Measurements from ENCODE around the gene CHRNG. TPM values are rescaled to one million over a fixed set of nuclear protein-coding genes. Genes with fewer than 3 reads are reported as not detected.

CHRNG gene
- total and polyA plus RNA-seq, 2 experiments from 2014 or later = not detected

GRCh38 chr2:232502511-232502910 lies 37.0 kb upstream of the CHRNG start:
- no peak overlapping the region for H3K4me3 ChIP-seq
- H3K4me1 ChIP-seq (ENCODE audit: insufficient read depth) = peaks cover 18% of the 10 kb centered on the region
- no peak for DNase-seq (ENCODE audit: low spot score)
- TF ChIP-seq EZH2phosphoT487 (IDR thresholded peaks at IDR 0.05; ENCODE audit: low read depth, severe bottlenecking, unreplicated experiment) (no peak), CTCF (IDR thresholded peaks at IDR 0.05; ENCODE audit: poor library complexity) (no peak), EZH2 (IDR thresholded peaks at IDR 0.05; ENCODE audit: borderline replicate concordance) (no peak)
- no peaks in the 10 kb centered on the region for H3K36me3 ChIP-seq (replicated peaks; ENCODE audit: insufficient read depth, low read depth)
- no peaks in the 10 kb centered on the region for H3K9me3 ChIP-seq (ENCODE audit: low read depth)
- no peak overlapping the region for H2AFZ ChIP-seq
- H4K20me1 ChIP-seq (ENCODE audit: insufficient read depth, poor library complexity, severe bottlenecking) = no peaks in the 10 kb centered on the region
- WGBS (ENCODE audit: low lambda C conversion rate, missing lambda C conversion rate) = 21% methylated on average over 20 of the region's 21 CpGs
- no peaks in the 10 kb centered on the region for H3K9me2 ChIP-seq (replicated peaks; ENCODE audit: insufficient read depth)
- peaks cover 55% of the 10 kb centered on the region for H3K27me3 ChIP-seq
- no peak overlapping the region for H3K27ac ChIP-seq
- H3K4me2 ChIP-seq = peak overlapping the region; percentile 97
- no peaks in the 10 kb centered on the region for H3K79me2 ChIP-seq

GRCh38 chr2:232502911-232503808 lies 36.3 kb upstream of the CHRNG start:
- peaks cover 18% of the 10 kb centered on the region for H3K4me1 ChIP-seq (ENCODE audit: insufficient read depth)
- H2AFZ ChIP-seq = peak overlapping the region; percentile 60
- H3K9me2 ChIP-seq (replicated peaks; ENCODE audit: insufficient read depth) = no peaks in the 10 kb centered on the region
- peak overlapping the region; percentile 97 for H3K4me2 ChIP-seq
- H3K79me2 ChIP-seq = no peaks in the 10 kb centered on the region
- no peaks in the 10 kb centered on the region for H4K20me1 ChIP-seq (ENCODE audit: insufficient read depth, poor library complexity, severe bottlenecking)
- H3K36me3 ChIP-seq (replicated peaks; ENCODE audit: insufficient read depth, low read depth) = no peaks in the 10 kb centered on the region
- WGBS (ENCODE audit: low lambda C conversion rate, missing lambda C conversion rate) = 2% methylated on average over 15 of the region's 75 CpGs
- no peak overlapping the region for H3K27ac ChIP-seq
- peak overlapping the region; percentile 42 for H3K4me3 ChIP-seq
- TF ChIP-seq EZH2 (IDR thresholded peaks at IDR 0.05; ENCODE audit: borderline replicate concordance) (peak; percentile 31), EZH2phosphoT487 (IDR thresholded peaks at IDR 0.05; ENCODE audit: low read depth, severe bottlenecking, unreplicated experiment) (no peak)
- no peaks in the 10 kb centered on the region for H3K9me3 ChIP-seq (ENCODE audit: low read depth)
- peaks cover 55% of the 10 kb centered on the region for H3K27me3 ChIP-seq
- DNase-seq (ENCODE audit: low spot score) = peak; percentile 79

- Histone ChIP-seq H3K36me3 (replicated peaks; ENCODE audit: insufficient read depth, low read depth) (no peaks in the 10 kb centered on the region), H3K27ac (no peak overlapping the region), H3K9me3 (ENCODE audit: low read depth) (no peaks in the 10 kb centered on the region), H3K79me2 (no peaks in the 10 kb centered on the region), H2AFZ (peak overlapping the region; percentile 60), H3K4me3 (no peak overlapping the region), H3K4me1 (ENCODE audit: insufficient read depth) (peaks cover 18% of the 10 kb centered on the region), H4K20me1 (ENCODE audit: insufficient read depth, poor library complexity, severe bottlenecking) (no peaks in the 10 kb centered on the region), H3K9me2 (replicated peaks; ENCODE audit: insufficient read depth) (no peaks in the 10 kb centered on the region), H3K4me2 (peak overlapping the region; percentile 97), H3K27me3 (peaks cover 55% of the 10 kb centered on the region)
- WGBS (ENCODE audit: low lambda C conversion rate, missing lambda C conversion rate) = 38% methylated on average over 12 of the region's 16 CpGs
- DNase-seq (ENCODE audit: low spot score) = no peak
- peak; percentile 27 for TF ChIP-seq EZH2 (IDR thresholded peaks at IDR 0.05; ENCODE audit: borderline replicate concordance)
- no peak for TF ChIP-seq EZH2phosphoT487 (IDR thresholded peaks at IDR 0.05; ENCODE audit: low read depth, severe bottlenecking, unreplicated experiment)
Observed at GRCh38 chr2:232503809-232504323, 35.6 kb upstream of the CHRNG start.

- H3K9me2 ChIP-seq (replicated peaks; ENCODE audit: insufficient read depth) = no peaks in the 10 kb centered on the region
- H3K79me2 ChIP-seq = no peaks in the 10 kb centered on the region
- no peak overlapping the region for H3K4me3 ChIP-seq
- WGBS (ENCODE audit: low lambda C conversion rate, missing lambda C conversion rate) = 84% methylated on average over 2 of the region's 2 CpGs
- H3K4me1 ChIP-seq (ENCODE audit: insufficient read depth) = peaks cover 18% of the 10 kb centered on the region
- H3K9me3 ChIP-seq (ENCODE audit: low read depth) = no peaks in the 10 kb centered on the region
- TF ChIP-seq EZH2 (IDR thresholded peaks at IDR 0.05; ENCODE audit: borderline replicate concordance) (no peak), CTCF (IDR thresholded peaks at IDR 0.05; ENCODE audit: poor library complexity) (no peak), EZH2phosphoT487 (IDR thresholded peaks at IDR 0.05; ENCODE audit: low read depth, severe bottlenecking, unreplicated experiment) (no peak)
- H3K36me3 ChIP-seq (replicated peaks; ENCODE audit: insufficient read depth, low read depth) = no peaks in the 10 kb centered on the region
- H2AFZ ChIP-seq = no peak overlapping the region
- no peak overlapping the region for H3K27ac ChIP-seq
- peaks cover 54% of the 10 kb centered on the region for H3K27me3 ChIP-seq
- H3K4me2 ChIP-seq = no peak overlapping the region
- no peaks in the 10 kb centered on the region for H4K20me1 ChIP-seq (ENCODE audit: insufficient read depth, poor library complexity, severe bottlenecking)
- no peak for DNase-seq (ENCODE audit: low spot score)
Observed at GRCh38 chr2:232504438-232504837, 35.1 kb upstream of the CHRNG start.

Measured in hepatocyte (in vitro differentiated cells).